ENCODE data around the gene DRICH1.
"Not testable (repeated sequence)": the region's sequence is repeated elsewhere in the genome, so short reads cannot be mapped to it uniquely, and the experiment has no call there.

GRCh38 chr22:23621916-23622315, 10.2 kb downstream of the DRICH1 start:
- not testable (repeated sequence) for TF ChIP-seq EZH2 (IDR thresholded peaks at IDR 0.05; ENCODE audit: insufficient read depth, poor library complexity, severe bottlenecking); EZH2phosphoT487 (IDR thresholded peaks at IDR 0.05; ENCODE audit: insufficient read depth, low read depth)
